Measurements from ENCODE around the gene PPP1R12C.

PPP1R12C gene

DNA sequence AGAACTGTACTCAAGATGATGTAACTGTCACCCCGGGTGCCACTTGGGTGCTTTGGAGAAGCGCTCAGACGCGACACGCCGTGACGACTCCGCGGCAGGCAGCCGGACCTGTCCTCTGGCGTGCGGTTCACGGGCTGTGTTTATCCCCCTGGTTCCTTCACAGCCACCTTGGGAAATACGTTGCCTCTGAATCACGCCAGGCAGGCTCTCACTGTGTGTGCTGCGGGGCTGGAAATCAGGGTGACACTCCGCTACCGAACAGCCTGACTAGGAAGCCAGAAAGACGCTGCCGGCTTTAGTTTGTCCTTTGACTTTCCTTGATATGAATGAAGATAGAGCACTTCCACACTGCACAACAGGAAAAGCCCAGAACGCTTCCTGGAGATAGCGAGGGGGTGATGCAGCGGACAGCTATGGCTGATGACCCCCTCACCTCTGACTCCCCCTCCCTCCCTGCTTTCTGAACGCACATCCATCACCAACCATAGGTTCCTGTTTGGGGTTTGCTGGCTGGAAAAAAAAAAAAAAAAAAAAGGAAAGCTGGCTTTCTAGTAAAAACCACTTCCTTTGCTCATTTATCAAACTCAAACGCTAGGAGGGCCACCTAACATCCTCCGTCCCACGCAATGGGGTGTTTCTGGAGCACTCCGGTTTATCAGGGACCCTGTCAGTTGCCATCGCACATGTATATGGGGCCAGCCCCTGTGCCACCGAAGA, 75.7 kb downstream of the PPP1R12C start:
- DNase-seq: no peak

DNA sequence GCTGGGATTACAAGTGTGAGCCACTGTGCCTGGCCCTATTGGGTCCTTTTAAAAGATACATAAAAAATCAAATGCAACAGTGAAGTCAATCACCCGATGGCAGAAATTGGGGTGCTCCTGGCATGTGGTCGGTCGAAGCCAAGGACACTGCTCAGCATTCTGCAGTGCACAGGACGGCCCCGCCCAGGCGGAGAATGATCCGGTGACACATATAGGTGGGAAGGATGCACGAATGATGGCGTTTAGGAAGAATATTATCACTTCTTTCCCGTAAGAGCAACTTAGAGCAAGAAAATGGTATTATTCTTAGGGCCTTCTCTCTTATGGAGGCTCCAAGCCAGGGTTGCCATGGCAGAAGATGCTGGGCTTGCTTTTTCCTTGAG, 76.2 kb downstream of the PPP1R12C start:
- DNase-seq: no peak

Measured in DMS 273 treated with DMSO at 0.1 percent for 48 hours (cell line).